ENCODE results near the gene TMEM59L.
"Not testable (repeated sequence)": the region's sequence is repeated elsewhere in the genome, so short reads cannot be mapped to it uniquely, and the experiment has no call there.

Gene TMEM59L

DNA sequence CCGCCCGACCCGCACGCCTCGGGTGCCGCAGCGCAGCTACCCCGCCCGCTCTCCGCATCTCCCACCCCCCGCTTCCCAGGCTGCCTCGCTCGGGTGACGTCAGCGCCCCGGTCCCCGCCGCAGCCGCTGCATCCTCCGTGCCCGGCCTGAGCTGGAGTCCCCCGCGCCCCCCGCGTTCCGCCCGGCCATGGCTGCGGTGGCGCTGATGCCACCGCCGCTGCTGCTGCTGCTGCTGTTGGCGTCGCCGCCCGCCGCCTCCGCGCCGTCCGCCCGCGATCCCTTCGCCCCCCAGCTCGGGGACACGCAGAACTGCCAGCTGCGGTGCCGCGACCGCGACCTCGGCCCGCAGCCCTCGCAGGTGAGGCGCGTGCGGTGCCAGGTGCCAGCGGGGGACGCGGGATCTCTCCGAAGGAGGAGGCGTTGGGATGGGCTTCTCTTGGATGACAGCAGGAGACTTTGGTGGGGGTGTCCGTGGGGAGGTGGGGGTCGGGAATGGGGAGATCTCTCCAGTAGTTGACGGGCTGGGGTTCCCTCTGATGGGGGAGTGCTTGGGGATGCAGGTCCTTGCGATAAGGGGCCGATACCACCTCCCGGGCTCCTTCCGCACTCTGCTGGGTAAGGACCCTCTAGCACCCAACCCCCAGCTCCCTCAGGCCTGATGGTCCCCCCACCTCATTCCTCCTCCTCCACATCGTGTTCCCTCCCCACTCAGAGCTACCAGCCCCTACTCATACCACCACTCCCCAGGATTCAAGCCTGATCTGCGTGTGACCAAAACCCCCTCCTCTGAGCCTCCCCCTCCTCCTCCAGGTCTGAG is at the start of gene TMEM59L:
TSS of gene TMEM59L (plus strand) at position 99 of the 817 bp plus-strand sequence. CDS start at position 188, 89 bp downstream.
- no peak for DNase-seq (ENCODE audit: low read depth)

DNA sequence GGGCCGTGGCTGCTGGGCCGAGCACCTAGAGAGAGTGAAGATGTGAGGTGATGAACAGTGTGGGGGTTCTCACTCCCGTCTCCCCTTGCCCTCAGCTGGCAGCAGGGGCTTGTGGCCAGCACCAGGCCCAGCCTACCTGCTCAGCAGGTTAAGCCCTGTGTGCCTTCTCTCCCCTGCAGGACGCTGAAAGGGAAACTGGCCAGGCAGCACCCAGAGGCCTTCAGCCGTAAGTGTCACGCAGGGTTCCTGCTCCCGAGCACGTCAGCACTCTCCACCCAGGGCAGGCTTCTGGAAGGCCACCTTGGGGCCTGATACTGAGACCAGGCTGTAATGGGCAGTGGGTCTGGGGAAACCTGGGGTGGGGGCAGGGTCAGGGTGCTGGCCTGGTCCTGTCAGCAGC is 45.7 kb upstream of the TMEM59L start:
- no peak for DNase-seq (ENCODE audit: low read depth)

DNA sequence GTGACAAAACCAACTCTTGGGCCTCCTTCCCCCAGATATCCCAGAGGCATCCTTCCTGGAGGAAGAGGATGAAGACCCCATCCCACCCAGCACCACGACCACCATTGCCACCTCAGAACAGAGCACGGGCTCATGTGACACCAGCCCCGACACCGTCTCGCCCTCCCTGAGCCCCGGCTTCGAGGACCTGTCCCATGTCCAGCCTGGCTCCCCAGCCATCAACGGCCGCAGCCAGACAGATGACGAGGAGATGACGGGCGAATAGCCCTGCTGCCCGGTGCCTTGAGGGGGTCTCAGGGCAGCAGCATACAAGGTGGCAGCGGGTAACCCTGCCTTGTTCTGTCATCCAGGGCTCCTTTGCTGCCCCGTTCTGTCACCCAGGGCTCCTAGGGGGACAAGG is 44.3 kb upstream of the TMEM59L start:
- DNase-seq (ENCODE audit: low read depth) = no peak

DNA sequence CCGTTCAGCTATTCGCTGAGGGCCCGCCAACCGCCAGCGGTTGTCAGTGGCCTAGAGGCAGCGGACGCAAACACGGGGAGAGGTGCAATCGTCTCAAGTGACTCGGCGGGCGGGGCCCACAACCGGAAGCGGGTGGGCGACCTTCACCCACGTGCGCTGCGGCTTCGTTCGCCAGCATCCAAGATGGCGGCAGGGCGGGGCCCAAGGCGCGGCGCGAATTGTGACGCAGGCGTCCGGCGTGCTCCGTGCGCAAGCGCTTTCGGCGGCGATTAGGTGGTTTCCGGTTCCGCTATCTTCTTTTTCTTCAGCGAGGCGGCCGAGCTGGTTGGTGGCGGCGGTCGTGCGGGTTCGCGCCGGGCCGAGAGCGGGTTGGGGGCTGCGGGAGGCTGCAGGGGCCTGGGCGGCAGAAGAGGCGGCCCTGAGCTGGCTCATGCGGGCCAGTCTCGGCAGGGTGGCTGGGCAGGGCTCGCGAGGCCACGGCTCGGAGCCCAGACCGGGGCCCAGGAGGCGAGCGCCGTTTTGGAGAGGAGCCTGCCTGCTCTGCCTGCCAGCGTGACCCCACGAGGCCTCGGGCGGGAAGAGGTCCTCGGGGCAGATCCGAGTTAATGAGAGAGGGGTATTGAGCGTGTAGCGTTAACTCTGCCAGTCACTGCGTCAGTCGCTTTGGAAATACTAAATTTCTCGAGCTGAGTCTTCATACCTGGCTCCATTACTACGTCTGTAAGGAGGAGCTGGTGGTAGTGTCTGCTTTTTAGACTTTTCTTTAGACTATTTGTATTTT is 40.9 kb upstream of the TMEM59L start, which contains the start of gene UBA52:
TSS of gene UBA52 (plus strand) at position 294 of the 781 bp plus-strand sequence. CDS start 1,444 bp downstream, outside the sequence.
- peak; percentile 81 for DNase-seq (ENCODE audit: low read depth)

DNA sequence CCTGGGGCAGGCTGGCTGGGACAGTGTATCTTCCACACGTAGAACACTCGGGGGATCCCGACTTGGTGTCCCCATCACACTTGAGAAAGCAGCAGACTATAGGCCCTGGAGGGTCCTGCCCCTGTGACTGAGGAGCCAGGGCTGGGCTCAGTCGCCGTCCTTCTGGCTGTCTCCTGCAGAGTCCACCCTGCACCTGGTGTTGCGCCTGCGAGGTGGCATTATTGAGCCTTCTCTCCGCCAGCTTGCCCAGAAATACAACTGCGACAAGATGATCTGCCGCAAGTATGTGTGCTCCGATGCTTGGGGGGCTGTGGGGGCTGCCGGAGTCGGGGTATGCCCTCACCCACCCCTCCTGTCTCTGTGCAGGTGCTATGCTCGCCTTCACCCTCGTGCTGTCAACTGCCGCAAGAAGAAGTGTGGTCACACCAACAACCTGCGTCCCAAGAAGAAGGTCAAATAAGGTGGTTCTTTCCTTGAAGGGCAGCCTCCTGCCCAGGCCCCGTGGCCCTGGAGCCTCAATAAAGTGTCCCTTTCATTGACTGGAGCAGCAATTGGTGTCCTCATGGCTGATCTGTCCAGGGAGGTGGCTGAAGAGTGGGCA is 37.9 kb upstream of the TMEM59L start:
- no peak for DNase-seq (ENCODE audit: low read depth)

DNA sequence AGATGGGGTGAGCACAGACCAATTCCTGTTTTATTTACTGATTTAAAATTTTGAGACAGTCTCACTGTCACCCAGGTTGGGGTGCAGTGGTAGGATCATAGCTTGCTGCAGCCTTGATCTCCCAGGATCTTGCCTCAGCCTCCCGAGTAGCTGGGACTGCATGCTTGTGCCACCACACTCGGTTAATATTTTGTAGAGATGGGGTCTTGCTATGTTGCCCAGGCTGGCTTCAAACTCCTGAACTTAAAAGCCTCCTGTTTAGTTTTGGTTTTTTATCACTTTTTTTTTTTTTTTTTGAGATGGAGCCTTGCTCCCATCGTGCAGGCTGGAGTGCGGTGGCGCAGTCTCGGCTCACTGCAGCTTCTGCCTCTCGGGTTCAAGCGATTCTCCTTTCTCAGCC is 36.3 kb upstream of the TMEM59L start:
- no peak for DNase-seq (ENCODE audit: low read depth)

DNA sequence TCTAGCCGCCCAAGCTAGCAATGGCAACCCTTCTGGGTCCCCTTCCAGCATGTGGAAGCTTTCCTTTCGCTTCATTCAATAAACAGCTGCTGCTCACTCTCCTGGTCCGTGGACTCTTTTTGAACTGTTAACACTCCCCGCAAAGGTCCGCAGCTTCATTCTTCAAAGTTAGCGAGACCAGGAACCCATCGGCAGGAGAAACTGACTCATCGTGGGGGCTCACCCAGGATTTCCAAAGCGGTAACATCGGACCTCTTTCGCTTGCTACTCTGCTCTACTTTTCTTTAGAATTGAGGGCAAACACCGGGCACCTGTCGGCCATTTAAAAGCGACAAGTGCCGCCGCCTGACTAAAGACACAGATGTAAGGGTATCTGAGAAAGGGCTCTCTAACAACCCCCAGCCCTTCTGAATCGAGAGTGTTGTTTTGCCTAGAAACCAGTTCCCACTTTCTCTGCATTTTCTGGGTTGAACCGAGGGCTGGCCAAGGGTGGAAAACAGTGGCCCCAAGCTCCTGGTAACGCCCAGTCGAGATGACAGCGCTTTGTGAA is 35.2 kb upstream of the TMEM59L start:
- DNase-seq (ENCODE audit: low read depth) = no peak

DNA sequence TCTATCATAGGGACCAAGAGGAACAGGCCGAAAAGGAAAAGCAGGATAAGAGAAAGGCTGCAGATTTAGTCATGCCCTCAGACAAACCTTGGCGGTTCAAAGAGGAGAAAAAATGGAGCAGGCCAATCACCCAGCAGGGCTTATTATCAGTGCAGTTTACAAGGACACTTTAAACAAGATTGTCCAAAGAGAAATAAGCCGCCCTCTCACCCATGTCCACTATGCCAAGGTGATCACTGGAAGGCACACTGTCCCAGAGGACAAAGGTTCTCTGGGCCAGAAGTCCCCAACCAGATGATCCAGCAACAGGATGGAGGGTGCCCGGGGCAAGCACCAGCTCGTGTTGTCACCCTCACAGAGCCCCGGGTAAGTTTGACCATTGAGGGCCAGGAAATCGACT is 32.4 kb upstream of the TMEM59L start:
- no peak for DNase-seq (ENCODE audit: low read depth)

DNA sequence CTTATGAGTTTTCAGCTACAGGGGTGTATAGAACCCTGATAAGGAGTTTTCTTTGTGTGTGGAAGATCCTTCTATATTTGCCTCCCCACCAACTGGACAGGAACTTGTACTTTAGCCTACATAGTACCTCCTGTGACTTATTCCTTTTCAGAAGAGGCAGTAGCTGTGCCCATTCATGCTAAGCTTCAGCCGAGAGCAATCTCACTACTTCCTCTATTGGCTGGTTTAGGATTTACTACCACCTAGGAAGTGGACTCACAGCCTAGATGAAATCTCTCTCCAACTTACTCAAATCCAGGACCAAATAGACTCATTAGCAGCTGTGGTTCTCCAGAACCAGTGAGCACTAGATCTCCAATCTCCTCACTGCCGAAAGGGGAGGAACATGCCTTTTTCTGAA is 26.4 kb upstream of the TMEM59L start:
- DNase-seq (ENCODE audit: low read depth) = no peak

DNA sequence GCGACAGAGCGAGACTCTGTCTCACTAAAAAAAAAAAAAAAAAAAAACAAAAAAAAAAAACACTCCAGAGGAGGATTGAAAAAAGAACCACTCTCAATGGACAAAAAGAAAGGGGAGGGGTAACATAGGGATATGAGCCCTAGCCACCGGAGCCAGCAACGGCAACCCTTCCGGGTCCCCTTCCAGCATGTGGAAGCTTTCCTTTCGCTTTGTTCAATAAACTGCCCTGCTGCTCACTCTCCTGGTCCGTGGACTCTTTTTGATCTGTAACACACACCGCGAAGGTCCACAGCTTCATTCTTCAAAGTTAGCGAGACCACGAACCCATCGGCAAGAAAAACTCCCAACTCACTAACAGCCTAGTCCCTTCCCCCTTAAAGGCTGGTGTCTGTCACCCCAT is 25.1 kb upstream of the TMEM59L start:
- no peak for DNase-seq (ENCODE audit: low read depth)

DNA sequence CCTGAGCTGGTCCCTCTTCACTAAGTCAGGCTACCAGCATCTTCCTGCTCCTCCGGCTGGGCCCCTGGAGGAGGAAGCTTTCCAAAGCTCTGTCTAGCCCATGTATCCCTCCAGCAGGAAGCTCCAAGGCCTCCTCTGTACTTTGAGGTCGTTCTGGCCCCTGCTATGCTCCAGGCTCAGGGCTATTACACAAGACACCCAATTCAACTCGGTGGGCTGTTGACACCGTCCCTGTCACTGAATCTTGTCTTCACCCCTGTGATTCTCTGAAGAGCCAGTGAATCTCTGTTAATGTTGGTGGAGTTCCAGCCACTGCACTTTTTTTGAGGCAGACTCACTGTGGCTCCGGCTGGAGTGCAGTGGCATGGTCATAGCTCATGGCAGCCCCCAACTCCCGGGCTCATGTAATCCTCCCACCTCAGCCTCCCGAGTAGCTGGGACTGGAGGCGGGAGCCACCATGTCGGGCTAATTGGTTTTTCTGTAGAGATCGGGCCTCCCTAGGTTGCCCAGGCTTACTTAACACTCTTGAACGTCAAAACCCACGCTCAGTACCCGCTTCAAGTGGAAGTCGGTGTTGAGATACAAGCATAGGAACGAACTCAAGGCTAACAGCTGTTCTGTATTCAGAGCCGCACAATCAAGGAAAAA is 24.6 kb upstream of the TMEM59L start:
- DNase-seq (ENCODE audit: low read depth) = no peak

DNA sequence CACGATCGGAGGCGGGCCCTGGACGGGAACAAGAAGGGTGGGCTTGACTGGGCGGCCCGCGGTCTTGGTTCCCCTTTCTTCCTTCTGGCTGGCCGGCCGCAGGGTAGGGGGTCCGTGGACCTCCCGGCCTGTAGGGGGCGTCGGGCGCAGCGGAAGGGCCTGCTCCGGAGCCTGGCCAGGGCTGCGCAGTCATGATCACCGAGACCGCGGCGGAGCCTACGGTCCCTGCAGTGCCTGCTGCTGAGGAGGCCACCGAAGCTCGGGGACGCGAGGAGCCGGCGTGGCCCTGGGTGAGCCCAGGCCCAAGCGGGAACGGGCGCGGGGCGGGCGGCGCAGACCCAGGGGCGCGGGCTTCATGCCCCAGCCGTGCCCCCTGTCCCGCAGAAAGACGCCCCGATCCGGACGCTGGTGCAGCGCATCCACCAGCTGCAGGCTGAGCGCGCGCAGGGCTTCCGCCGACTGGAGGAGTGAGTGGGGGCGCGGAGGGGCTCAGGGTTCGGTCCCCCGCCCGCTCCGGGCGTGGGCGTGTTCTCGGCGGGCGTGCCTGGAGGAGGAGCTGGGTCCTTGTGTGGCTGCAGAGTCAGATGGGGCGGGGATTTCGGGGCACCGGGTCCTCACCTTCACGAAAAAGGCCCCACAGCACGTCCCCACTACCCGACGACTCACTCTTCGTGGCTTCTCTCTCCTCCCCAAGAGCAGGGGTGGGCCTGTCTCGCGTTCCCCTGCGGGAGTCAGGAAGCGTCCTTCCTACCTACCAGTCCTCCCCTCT is 23.9 kb upstream of the TMEM59L start, which contains the start of gene REX1BD:
TSS of gene REX1BD (plus strand) at position 188 of the 769 bp plus-strand sequence. CDS start at position 192, 4 bp downstream.
- DNase-seq (ENCODE audit: low read depth) = no peak

DNA sequence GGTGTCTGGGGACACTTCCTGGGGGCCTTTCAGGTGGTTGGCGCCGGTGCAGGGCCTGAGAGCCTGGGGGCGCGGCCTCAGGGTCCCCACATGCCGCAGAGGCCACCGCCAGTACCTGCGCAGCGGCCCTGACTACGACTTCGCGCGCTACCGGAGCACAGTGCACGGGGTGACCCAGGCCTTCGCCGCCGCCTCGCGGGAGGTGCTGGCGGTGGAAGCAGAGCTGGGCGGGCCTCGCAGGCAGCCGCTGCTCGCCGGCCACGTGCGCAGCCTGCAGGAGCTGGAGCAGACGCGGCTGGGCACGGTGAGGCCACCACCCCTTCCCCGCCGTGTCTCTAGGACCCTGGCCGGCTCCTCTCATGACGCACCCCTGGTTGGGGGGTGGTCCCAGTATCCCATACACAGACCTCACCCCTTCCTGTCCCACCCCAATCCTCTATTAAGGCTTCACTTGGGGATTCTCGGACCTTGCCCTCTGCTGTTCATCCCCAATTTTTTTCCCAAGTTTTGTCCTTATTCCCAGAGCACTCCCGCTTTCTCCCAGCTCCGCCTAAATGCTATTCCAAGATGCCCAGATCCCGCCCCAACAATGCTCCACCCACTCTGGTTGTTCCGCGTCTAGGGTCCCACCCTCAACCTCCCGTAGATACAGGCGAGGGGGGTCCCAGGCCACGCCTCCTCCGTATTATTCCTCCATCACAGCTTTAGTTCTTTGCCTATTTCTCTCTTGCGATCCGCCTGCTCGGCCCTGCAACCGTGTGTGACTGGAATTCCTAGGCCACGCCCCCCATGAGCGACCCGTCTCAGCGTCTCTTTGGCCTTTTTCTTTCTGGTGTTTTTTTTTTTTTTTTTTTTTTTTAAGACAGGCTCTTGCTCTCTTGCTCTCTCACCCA is 23.0 kb upstream of the TMEM59L start:
- DNase-seq (ENCODE audit: low read depth) = no peak

DNA sequence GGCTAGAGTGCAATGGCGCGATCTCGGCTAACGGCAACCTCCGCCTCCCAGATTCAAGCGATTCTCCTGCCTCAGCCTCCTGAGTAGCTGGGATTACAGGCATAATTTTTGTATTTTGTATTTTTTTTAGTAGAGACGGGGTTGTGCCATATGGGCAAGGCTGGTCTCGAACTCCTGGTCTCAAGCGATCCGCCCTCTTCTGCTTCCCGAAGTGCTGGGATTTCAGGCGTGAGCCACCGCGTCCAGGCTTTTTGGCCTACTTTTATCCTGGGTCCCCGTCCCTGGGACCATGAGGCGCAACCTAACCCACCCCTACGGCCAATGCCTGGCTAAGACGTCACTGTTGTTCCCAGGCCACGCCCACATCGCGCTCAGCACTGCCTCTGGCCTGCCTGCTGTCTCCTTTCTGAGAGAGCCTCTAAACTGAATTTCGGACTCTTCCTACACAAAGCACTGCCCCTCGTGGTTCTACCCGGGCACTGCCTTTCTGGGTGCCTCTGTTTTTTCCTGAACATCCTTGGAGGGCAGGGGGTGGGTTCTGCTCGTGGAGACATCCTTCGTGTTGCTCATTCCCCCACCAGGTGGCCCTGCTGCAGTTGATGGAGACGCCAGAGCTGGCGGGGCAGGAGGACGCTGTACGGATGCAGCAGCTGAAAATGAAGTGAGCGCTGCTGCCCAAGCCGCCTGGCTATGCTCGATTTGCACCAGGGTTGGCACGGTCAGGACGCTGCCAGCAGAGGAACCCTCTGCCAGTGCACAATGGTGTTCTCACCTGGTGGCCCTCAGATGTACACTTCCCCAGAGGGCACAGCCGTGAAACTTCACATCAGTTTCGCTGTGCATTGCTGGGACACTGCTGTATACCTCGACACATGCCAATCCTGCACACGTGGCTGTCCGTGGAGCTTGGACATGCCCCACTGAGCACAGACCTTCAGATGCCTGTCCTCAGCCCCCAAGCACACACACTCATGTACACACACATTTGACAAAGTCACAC is 22.1 kb upstream of the TMEM59L start:
- DNase-seq (ENCODE audit: low read depth) = peak; percentile 31

DNA sequence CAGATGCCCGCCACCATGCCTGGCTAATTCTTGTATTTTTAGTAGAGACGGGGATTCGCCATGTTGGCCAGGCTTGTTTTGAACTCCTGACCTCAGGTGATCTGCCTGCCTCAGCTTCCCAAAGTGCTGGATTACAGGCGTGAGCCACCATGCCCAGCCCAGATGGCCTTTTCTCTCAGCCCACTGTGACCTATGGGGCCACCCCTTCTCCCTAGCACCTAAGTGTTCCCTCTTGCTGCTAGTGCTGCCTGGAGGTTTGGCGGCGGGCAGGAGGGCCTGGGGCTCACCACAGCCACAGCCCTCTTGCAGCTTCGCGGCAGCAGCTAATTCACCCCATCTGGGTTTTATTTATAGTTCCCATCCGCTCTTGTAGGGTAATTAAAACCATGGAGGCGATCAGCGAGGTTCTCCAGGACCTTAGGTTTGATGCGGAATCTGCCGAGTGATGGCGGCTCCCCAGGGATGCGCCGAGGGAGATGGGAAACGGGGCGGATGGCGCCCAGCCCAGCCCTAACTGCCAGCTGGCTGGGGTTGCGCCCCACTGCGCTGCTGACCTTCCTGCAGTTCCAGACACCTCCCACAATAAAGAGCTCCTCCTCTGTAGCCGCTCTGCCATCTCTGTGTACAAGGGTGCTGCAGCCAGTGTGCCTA is 20.8 kb upstream of the TMEM59L start:
- no peak for DNase-seq (ENCODE audit: low read depth)

DNA sequence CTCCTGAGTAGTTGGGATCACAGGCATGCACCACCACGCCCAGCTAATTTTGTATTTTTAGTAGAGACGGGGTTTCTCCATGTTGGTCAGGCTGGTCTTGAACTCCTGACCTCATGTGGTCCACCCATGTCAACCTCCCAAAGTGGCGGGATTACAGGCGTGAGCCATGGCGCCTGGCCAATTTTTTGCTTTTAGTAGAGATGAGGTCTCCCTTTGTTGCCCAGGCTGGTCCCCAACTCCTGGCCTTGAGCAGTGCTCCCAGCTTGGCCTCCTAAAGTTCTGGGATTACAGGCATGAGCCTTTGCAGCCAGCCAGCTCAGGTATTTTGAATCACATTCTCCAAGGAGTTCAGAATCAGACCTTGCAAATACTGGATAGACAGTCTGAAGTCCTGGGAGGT is 19.9 kb upstream of the TMEM59L start:
- DNase-seq (ENCODE audit: low read depth) = not testable (repeated sequence)

DNA sequence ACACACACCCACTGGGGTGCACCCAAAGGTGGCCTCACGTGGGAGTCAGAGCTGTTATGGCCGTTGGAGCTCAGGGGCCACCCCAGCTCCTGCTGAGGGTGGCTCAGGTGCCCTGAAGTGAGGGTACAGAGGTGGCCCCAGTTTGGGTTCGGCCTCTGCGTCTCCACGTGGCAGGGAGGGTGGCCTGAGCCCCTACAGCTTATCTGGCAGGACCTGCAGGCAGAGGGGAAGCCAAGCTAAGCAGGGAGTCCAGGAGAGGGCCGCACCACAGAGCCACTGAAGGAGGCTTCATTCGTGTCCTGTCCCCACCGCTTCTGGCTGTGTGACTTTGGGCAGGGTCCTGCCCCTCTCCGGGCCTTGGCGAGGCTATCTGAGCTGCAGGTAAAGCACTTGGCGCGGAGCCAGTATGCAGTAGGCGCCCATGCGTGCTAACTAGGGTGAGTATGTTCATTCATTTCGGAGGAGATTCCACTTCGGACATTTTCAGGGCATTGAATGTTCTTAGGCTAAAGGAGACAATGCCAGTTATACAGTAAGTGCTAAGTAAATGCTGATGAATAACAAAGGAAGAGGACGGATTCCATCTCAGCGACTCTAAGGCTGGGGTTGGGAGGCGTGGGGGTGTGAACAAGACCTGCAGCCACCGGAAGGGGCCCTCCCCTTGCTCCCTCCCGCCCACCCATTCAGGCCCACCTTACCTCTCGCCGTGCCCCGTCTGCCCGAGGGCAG is 19.1 kb upstream of the TMEM59L start:
- no peak for DNase-seq (ENCODE audit: low read depth)
